Measurements from ENCODE around the gene IL24. TPM values are rescaled to one million over a fixed set of nuclear protein-coding genes. Genes with fewer than 3 reads are reported as not detected.
A peak's percentile ranks its signal among the peaks of the same experiment; 100 is the strongest.
"Not testable (repeated sequence)": the region's sequence is repeated elsewhere in the genome, so short reads cannot be mapped to it uniquely, and the experiment has no call there.

Gene IL24
- total and polyA plus RNA-seq, 2 donors (not counting 1 experiment from before 2014, with no cell fraction given), result 0.17 to 0.54 TPM

GRCh38 chr1:206851341-206852010 is 45.8 kb upstream of the IL24 start:
- Histone ChIP-seq H3K4me3 (replicated peaks in 1 of 4; ENCODE audit: control extremely low read depth in 1 of 4, insufficient read depth in 1 of 4, low read depth in 3 of 4, low read length in 4 of 4) (no peak overlapping the region), H2AFZ (ENCODE audit: low read length) (no peak overlapping the region), H3K9me3 (ENCODE audit: control insufficient read depth, insufficient read depth, low read depth, low read length) (no peaks in the 10 kb centered on the region), H3K4me2 (ENCODE audit: extremely low read depth, insufficient read depth, low read length) (no peak overlapping the region), H3K27me3 (ENCODE audit: control insufficient read depth, insufficient read depth, low read length) (no peaks in the 10 kb centered on the region), H3K36me3 (ENCODE audit: control insufficient read depth, insufficient read depth, low read length) (no peaks in the 10 kb centered on the region), H3K4me1 (ENCODE audit: control insufficient read depth, extremely low read depth, insufficient read depth, low read length) (no peaks in the 10 kb centered on the region), H3K79me2 (ENCODE audit: control insufficient read depth, insufficient read depth, low read length) (no peaks in the 10 kb centered on the region), H3K27ac (ENCODE audit: insufficient read depth, low read length) (no peak overlapping the region), H3K9ac (ENCODE audit: insufficient read depth, low read length) (no peak overlapping the region), H4K20me1 (ENCODE audit: control insufficient read depth, extremely low read depth, insufficient read depth, low read length) (no peaks in the 10 kb centered on the region)
- peak; percentile 53 to 82 for DNase-seq (ENCODE audit: low read depth in 2 of 2)
- TF ChIP-seq, protein P1, sequence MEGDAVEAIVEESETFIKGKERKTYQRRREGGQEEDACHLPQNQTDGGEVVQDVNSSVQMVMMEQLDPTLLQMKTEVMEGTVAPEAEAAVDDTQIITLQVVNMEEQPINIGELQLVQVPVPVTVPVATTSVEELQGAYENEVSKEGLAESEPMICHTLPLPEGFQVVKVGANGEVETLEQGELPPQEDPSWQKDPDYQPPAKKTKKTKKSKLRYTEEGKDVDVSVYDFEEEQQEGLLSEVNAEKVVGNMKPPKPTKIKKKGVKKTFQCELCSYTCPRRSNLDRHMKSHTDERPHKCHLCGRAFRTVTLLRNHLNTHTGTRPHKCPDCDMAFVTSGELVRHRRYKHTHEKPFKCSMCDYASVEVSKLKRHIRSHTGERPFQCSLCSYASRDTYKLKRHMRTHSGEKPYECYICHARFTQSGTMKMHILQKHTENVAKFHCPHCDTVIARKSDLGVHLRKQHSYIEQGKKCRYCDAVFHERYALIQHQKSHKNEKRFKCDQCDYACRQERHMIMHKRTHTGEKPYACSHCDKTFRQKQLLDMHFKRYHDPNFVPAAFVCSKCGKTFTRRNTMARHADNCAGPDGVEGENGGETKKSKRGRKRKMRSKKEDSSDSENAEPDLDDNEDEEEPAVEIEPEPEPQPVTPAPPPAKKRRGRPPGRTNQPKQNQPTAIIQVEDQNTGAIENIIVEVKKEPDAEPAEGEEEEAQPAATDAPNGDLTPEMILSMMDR (conservative IDR thresholded peaks at IDR 0.05 in 1 of 2, IDR thresholded peaks at IDR 0.05 in 1 of 2; ENCODE audit: low read depth in 1 of 2, low read length in 2 of 2), result no peak
- no peak for TF ChIP-seq EZH2 (IDR thresholded peaks at IDR 0.05; ENCODE audit: low read length, missing control alignments)

DNA sequence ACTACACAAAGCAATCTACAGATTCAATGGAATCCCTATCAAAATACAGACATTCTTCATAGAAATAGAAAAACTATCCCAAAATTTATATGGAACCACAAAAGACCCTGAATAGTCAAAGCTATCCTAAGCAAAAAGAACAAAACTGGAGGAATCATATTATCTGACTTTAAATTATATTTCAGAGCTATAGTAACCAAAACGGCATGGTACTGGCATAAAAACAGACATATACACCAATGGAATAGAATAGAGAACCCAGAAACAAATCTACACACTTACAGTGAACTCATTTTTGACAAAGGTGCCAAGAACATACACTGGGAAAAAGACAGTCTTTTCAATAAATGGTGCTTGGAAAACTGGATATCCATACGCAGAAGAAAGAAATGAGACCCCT is 44.6 kb upstream of the IL24 start:
- not testable (repeated sequence) for H3K9me3 ChIP-seq (ENCODE audit: control insufficient read depth, insufficient read depth, low read depth, low read length); H3K27ac ChIP-seq (ENCODE audit: insufficient read depth, low read length); H3K4me1 ChIP-seq (ENCODE audit: control insufficient read depth, extremely low read depth, insufficient read depth, low read length); H3K36me3 ChIP-seq (ENCODE audit: control insufficient read depth, insufficient read depth, low read length); H3K9ac ChIP-seq (ENCODE audit: insufficient read depth, low read length); H3K79me2 ChIP-seq (ENCODE audit: control insufficient read depth, insufficient read depth, low read length); H3K27me3 ChIP-seq (ENCODE audit: control insufficient read depth, insufficient read depth, low read length); H2AFZ ChIP-seq (ENCODE audit: low read length); DNase-seq (ENCODE audit: low read depth in 2 of 2); H3K4me2 ChIP-seq (ENCODE audit: extremely low read depth, insufficient read depth, low read length); H3K4me3 ChIP-seq (replicated peaks in 1 of 4; ENCODE audit: control extremely low read depth in 1 of 4, insufficient read depth in 1 of 4, low read depth in 3 of 4, low read length in 4 of 4); H4K20me1 ChIP-seq (ENCODE audit: control insufficient read depth, extremely low read depth, insufficient read depth, low read length)

GRCh38 chr1:206853696-206854095 is 43.5 kb upstream of the IL24 start:
- not testable (repeated sequence) for H4K20me1 ChIP-seq (ENCODE audit: control insufficient read depth, extremely low read depth, insufficient read depth, low read length); H3K9ac ChIP-seq (ENCODE audit: insufficient read depth, low read length); H3K79me2 ChIP-seq (ENCODE audit: control insufficient read depth, insufficient read depth, low read length); DNase-seq (ENCODE audit: low read depth in 2 of 2); H3K36me3 ChIP-seq (ENCODE audit: control insufficient read depth, insufficient read depth, low read length); H3K27me3 ChIP-seq (ENCODE audit: control insufficient read depth, insufficient read depth, low read length); H3K4me2 ChIP-seq (ENCODE audit: extremely low read depth, insufficient read depth, low read length); H3K9me3 ChIP-seq (ENCODE audit: control insufficient read depth, insufficient read depth, low read depth, low read length); H3K27ac ChIP-seq (ENCODE audit: insufficient read depth, low read length); H3K4me3 ChIP-seq (replicated peaks in 1 of 4; ENCODE audit: control extremely low read depth in 1 of 4, insufficient read depth in 1 of 4, low read depth in 3 of 4, low read length in 4 of 4); H2AFZ ChIP-seq (ENCODE audit: low read length); H3K4me1 ChIP-seq (ENCODE audit: control insufficient read depth, extremely low read depth, insufficient read depth, low read length)

DNA sequence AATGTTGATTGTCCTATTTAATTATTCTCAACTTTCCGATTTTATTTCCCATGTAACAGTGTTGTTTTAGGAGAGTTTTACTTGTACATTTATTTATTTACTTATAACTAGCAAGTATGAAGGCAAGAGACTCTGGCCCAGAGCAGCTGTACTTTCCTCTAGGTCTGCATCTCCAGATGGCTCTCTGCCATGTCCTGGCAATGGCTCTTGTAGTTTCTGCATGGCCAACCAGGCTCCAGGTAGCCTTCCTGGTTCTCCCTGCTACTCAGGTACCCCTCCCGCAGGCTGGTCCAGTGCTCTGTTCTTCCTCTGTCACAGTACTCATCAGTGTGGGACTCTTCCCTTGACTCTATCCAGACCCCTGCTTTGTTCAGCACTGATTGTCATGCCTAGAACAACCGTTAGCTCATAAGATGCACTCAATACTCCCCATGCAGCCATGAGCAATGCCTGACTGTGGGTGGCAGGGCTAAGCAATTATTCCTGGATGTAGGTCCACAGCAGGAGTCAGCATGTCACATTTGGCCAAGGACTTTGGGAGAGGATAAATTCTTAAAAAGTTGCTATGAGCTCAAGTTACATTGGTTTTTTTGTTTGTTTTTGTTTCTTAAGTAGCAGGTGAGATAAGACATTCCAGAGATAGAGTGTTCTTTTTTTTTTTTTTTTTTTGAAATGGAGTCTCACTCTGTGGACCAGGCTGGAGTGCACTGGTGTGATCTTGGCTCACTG is 42.7 kb upstream of the IL24 start:
- no peak overlapping the region for H3K4me3 ChIP-seq (replicated peaks in 1 of 4; ENCODE audit: control extremely low read depth in 1 of 4, insufficient read depth in 1 of 4, low read depth in 3 of 4, low read length in 4 of 4)
- no peaks in the 10 kb centered on the region for H3K4me1 ChIP-seq (ENCODE audit: control insufficient read depth, extremely low read depth, insufficient read depth, low read length)
- no peaks in the 10 kb centered on the region for H4K20me1 ChIP-seq (ENCODE audit: control insufficient read depth, extremely low read depth, insufficient read depth, low read length)
- no peak overlapping the region for H3K9ac ChIP-seq (ENCODE audit: insufficient read depth, low read length)
- no peak overlapping the region for H2AFZ ChIP-seq (ENCODE audit: low read length)
- peak in 1 of 2 donors; percentile 43 for DNase-seq (ENCODE audit: low read depth in 2 of 2)
- H3K4me2 ChIP-seq (ENCODE audit: extremely low read depth, insufficient read depth, low read length), result no peak overlapping the region
- H3K27me3 ChIP-seq (ENCODE audit: control insufficient read depth, insufficient read depth, low read length), result no peaks in the 10 kb centered on the region
- H3K27ac ChIP-seq (ENCODE audit: insufficient read depth, low read length), result no peak overlapping the region
- H3K9me3 ChIP-seq (ENCODE audit: control insufficient read depth, insufficient read depth, low read depth, low read length), result no peaks in the 10 kb centered on the region
- no peaks in the 10 kb centered on the region for H3K36me3 ChIP-seq (ENCODE audit: control insufficient read depth, insufficient read depth, low read length)
- TF ChIP-seq EZH2 (IDR thresholded peaks at IDR 0.05; ENCODE audit: low read length, missing control alignments), result no peak
- TF ChIP-seq, protein P1 (conservative IDR thresholded peaks at IDR 0.05 in 1 of 2, IDR thresholded peaks at IDR 0.05 in 1 of 2; ENCODE audit: low read depth in 1 of 2, low read length in 2 of 2), result no peak
- no peaks in the 10 kb centered on the region for H3K79me2 ChIP-seq (ENCODE audit: control insufficient read depth, insufficient read depth, low read length)
